Measurements from ENCODE around the gene NOL8.

DNA sequence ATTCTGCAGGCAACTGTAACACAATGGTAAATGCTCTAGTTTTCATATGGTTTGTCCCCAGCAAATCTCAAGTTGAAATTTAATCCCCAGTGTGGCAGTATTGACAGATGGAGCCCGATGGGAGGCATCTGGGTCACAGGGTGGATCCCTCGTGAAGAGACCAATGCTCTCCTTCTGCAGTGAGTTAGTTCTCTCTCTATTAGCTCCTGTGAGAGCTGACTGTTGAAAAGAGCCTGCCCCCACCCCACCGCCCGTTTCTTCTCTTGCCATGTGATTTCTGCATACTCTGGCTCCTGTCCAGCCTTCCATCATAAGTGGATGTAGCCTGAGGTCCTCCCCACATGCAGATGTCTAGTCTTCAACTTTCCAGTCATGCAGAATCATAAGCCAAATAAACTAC, 58.7 kb downstream of the NOL8 start:
- TF ChIP-seq, protein P1, sequence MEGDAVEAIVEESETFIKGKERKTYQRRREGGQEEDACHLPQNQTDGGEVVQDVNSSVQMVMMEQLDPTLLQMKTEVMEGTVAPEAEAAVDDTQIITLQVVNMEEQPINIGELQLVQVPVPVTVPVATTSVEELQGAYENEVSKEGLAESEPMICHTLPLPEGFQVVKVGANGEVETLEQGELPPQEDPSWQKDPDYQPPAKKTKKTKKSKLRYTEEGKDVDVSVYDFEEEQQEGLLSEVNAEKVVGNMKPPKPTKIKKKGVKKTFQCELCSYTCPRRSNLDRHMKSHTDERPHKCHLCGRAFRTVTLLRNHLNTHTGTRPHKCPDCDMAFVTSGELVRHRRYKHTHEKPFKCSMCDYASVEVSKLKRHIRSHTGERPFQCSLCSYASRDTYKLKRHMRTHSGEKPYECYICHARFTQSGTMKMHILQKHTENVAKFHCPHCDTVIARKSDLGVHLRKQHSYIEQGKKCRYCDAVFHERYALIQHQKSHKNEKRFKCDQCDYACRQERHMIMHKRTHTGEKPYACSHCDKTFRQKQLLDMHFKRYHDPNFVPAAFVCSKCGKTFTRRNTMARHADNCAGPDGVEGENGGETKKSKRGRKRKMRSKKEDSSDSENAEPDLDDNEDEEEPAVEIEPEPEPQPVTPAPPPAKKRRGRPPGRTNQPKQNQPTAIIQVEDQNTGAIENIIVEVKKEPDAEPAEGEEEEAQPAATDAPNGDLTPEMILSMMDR (IDR thresholded peaks at IDR 0.05): no peak
- no peak for TF ChIP-seq POLR2A (IDR thresholded peaks at IDR 0.05)

Measured in testis (tissue), 2 donors.